Ishikawa (cell line): ENCODE measurements around the gene CALHM1.

Experiments used
- CEBPB ChIP-seq: IDR thresholded peaks from 2 replicates; pipeline ENCODE4 v1.6.1; 2012
- CREB1 ChIP-seq: IDR thresholded peaks from 2 replicates; pipeline ENCODE4 v1.6.1; 2012; ENCODE audit warnings: low read depth
- EGR1 ChIP-seq: IDR thresholded peaks from 2 replicates; pipeline ENCODE4 v1.6.1; 2012
- EP300 ChIP-seq: IDR thresholded peaks from 2 replicates; pipeline ENCODE4 v1.6.1; 2012; ENCODE audit warnings: borderline replicate concordance
- FOXM1 ChIP-seq: IDR thresholded peaks from 2 replicates; pipeline ENCODE4 v1.6.1; 2012; ENCODE audit warnings: low read depth, borderline replicate concordance
- MAX ChIP-seq: IDR thresholded peaks from 2 replicates; pipeline ENCODE4 v1.6.1; 2012
- NFIC ChIP-seq: IDR thresholded peaks from 2 replicates; pipeline ENCODE4 v1.6.1; 2012
- RAD21 ChIP-seq: IDR thresholded peaks from 2 replicates; pipeline ENCODE4 v1.6.1; 2012; ENCODE audit warnings: low read depth
- REST ChIP-seq: IDR thresholded peaks from 2 replicates; pipeline ENCODE4 v1.6.1; 2012; ENCODE audit warnings: low read depth, mild to moderate bottlenecking
- TAF1 ChIP-seq: IDR thresholded peaks from 2 replicates; pipeline ENCODE4 v1.6.1; 2012; ENCODE audit warnings: low read depth, mild to moderate bottlenecking
- TEAD4 ChIP-seq: IDR thresholded peaks from 2 replicates; pipeline ENCODE4 v1.6.1; 2012
- USF1 ChIP-seq: IDR thresholded peaks from 2 replicates; pipeline ENCODE4 v1.6.1; 2012
- YY1 ChIP-seq: IDR thresholded peaks from 2 replicates; pipeline ENCODE4 v1.6.1; 2012; ENCODE audit warnings: low read depth
- ZBTB7A ChIP-seq: IDR thresholded peaks from 2 replicates; pipeline ENCODE4 v1.6.1; 2012; ENCODE audit warnings: low read depth

- TF ChIP-seq RAD21 (no peak), EP300 (no peak), NFIC (no peak), REST (no peak), FOXM1 (no peak), MAX (no peak), TAF1 (no peak), TEAD4 (no peak), YY1 (no peak), CEBPB (no peak), EGR1 (no peak), USF1 (no peak), CREB1 (no peak), ZBTB7A (no peak)
Measured at GRCh38 chr10:103429647-103430046, 29.1 kb downstream of the CALHM1 start.
